Fibroblast of skin of scalp (primary cell): ENCODE results near the gene GALNT18.

Experiments
- DNase-seq: peaks from one replicate; pipeline ENCODE4 v3.0.0-alpha.2; 2013

GALNT18 gene

GRCh38 chr11:11586465-11586864 is 35.3 kb downstream of the GALNT18 start:
- DNase-seq: no peak

GRCh38 chr11:11584937-11585336 is 36.9 kb downstream of the GALNT18 start:
- DNase-seq: no peak

GRCh38 chr11:11584530-11584810 is 37.3 kb downstream of the GALNT18 start:
- peak; percentile 76 for DNase-seq

- DNase-seq: no peak
Observed at GRCh38 chr11:11583801-11584529, 37.8 kb downstream of the GALNT18 start.

- no peak for DNase-seq
Observed at GRCh38 chr11:11582011-11582701, 39.6 kb downstream of the GALNT18 start.

GRCh38 chr11:11581481-11581880 is 40.3 kb downstream of the GALNT18 start:
- DNase-seq: no peak

GRCh38 chr11:11580841-11581411 is 40.9 kb downstream of the GALNT18 start:
- DNase-seq: no peak

GRCh38 chr11:11580012-11580411 is 41.8 kb downstream of the GALNT18 start:
- DNase-seq: no peak

- DNase-seq: no peak
Observed at GRCh38 chr11:11579012-11579988, 42.5 kb downstream of the GALNT18 start.

- DNase-seq: no peak
Observed at GRCh38 chr11:11577932-11578911, 43.6 kb downstream of the GALNT18 start.

- DNase-seq: no peak
Observed at GRCh38 chr11:11577251-11577855, 44.5 kb downstream of the GALNT18 start.

- no peak for DNase-seq
Observed at GRCh38 chr11:11574373-11575287, 47.2 kb downstream of the GALNT18 start.

- no peak for DNase-seq
Observed at GRCh38 chr11:11572386-11572785, 49.4 kb downstream of the GALNT18 start.

- DNase-seq: no peak
Observed at GRCh38 chr11:11571893-11572292, 49.9 kb downstream of the GALNT18 start.

GRCh38 chr11:11570823-11571222 is 51.0 kb downstream of the GALNT18 start:
- no peak for DNase-seq

GRCh38 chr11:11569936-11570491 is 51.8 kb downstream of the GALNT18 start:
- DNase-seq: no peak

- no peak for DNase-seq
Observed at GRCh38 chr11:11568651-11569229, 53.1 kb downstream of the GALNT18 start.

- DNase-seq: no peak
Observed at GRCh38 chr11:11567936-11568650, 53.7 kb downstream of the GALNT18 start.

GRCh38 chr11:11565636-11566035 is 56.2 kb downstream of the GALNT18 start:
- DNase-seq: no peak
